NCI-H1105 (cell line): ENCODE results near the gene STIP1.

Source experiments
- DNase-seq: peaks from one replicate; lab custom pipeline; 2025; lab: John Stamatoyannopoulos, UW

The STIP1 gene

DNA sequence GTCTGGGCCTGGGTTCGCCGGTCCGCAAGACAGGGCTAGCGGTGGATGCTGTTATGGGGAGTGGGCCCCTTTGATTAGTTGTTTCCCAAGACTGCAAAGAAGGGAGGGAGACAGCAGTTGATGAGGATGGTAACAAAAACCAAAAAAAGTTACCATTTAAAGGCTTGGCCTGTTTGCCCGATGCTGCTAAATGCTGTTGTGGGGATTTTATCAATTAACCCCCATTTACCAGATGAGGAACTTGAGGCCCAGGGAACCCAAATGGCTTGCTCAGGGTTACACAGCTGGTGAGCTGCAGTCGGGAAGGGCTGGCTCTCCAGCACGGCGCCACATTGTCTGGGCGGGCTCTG, 36.7 kb downstream of the STIP1 start:
- DNase-seq = no peak

DNA sequence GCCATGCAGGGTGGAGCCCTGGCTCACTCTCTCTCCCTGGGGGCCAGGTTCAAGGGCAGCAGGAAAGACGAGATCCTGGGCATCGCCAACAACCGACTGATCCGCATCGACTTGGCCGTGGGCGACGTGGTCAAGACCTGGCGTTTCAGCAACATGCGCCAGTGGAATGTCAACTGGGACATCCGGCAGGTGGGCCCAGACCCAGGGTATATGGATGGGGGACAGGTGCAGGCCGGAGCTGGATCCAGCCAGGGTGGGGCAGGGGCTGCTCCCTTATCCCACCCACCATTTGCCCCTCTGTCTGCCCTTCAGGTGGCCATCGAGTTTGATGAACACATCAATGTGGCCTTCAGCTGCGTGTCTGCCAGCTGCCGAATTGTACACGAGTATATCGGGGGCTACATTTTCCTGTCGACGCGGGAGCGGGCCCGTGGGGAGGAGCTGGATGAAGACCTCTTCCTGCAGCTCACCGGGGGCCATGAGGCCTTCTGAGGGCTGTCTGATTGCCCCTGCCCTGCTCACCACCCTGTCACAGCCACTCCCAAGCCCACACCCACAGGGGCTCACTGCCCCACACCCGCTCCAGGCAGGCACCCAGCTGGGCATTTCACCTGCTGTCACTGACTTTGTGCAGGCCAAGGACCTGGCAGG, 37.2 kb downstream of the STIP1 start:
- no peak for DNase-seq

DNA sequence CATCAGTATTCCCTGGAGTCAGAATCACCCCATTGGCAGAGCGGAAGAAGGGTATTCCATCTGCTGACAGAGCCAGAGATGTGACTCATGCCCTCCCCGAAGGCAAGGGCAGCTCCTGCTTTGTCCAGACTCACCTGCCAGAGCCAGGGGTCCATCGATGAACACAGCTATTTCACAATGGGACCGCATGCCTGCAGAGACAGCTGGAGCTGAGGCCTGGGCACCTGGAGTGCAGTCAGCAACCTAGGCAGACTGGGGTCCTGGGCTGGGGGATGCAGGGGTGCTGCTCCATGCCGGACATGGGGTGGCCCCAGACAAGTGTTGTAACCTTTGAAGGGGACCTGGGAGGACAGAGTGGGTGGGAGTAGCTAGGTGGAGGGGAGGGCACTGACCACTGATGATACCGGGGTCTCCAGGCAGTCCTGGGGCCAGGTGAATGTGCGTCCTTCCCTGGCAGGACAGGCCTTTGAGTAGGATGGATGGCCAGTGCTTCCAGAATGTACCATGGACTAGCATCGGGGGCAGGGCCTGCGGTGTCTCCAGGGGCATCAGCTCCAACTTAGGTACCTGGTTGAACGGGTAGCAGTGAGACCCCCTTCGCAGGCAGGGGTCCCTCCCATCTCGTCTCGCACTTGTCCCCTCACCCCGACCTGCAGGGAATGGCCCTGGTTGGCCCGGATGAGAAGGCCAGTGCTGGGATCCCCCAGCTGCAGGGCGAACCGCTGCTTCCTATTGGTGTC, 38.4 kb downstream of the STIP1 start:
- DNase-seq = no peak

DNA sequence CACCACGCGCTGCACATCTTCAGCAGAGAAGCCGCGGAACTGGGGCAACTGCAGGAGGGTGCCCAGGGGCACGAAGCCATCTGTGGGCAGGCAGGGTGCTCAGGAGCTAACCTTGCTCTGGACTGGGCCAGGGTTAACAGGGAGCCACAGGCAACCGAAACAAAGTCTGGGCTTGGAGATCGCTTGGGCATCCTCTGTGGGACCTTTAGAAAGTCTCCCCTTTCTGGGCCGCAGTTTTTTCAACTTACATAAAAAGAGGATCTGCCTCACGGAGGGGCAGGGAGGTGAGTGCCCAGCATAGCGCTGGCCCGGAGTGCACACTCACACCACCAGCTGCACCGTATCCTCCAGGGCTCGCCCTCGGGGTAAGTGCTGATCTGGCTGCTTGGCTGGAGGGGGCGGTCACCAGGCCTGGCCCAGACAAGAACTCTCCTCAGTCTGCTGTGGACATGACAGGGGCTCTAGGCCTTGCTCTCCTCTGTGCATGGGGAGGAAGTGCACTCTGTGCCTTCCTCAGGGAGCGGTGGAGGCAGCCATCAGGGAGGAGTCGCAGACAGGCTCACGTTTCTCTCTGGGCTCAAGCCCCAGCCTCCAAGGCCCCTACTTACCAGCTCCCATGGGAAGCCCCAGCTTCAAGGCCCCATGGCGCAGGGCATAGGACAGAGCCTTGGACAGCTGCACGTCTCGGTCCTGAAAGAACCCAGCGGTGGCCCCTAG, 39.1 kb downstream of the STIP1 start:
- DNase-seq = no peak

DNA sequence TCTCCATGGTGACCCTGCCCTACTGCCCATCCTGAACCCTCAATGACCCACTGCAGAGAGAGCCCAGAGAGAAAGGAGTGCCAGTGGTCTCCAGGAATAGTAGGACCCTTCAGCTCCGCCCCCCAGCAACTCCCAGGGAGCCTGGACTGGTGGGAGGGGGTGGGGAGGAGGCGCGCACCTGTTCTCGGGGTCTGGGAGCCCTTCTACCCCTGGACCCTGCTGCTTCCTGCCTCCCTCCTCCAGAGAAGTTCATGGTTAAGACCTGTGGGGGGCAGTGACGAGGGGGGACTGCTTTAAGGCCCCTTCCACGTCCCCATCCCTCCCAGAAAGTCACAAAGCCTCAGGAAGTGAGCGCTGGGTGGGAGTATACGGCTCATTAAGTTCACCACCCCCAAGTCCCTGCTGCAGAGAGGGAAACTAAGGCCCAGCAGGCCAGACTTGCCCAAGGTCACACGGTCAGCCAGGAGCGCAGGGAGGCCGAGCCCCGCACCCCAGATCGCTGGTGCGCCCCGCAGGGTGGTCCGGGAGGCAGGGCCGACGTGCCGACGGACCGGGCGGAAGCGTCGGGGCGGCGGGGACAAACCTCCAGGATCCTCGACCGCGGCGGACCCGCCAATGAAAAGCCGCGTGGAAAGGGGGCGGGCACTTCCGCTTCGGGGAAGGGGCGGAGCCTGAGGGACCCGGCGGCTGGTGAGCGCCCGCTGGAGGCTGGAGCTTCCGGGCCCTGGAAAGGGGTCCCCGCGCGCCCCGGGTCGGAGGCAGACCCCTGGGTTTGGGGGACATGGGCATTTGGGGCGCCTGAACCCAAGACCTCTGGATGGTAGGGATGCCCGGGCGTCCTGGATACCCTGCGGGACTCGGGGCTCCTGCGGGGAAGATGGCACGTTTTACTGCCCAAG, 39.9 kb downstream of the STIP1 start, which contains the start of the genes NUDT22 and TRPT1:
Gene NUDT22, plus strand, starts transcription at position 667 of the 899 bp plus-strand sequence. CDS start 379 bp downstream, outside the sequence.
Gene TRPT1, minus strand, starts transcription at position 579 of the 899 bp plus-strand sequence. Its CDS starts 326 bp downstream, at position 253.
- DNase-seq = peak; percentile 81

DNA sequence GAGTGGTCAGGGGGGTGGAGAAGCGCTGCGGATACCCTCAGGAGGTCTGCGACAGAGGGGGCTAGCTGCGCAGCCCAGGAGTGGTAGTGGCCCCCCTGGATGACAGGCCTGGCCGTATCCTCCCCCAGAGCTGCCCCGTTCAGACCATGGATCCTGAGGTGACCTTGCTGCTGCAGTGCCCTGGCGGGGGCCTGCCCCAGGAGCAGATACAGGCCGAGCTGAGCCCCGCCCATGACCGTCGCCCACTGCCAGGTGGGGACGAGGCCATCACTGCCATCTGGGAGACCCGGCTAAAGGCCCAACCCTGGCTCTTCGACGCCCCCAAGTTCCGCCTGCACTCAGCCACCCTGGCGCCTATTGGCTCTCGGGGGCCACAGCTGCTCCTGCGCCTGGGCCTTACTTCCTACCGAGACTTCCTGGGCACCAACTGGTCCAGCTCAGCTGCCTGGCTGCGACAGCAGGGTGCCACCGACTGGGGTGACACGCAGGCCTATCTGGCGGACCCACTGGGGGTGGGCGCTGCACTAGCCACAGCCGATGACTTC, 40.6 kb downstream of the STIP1 start:
- peak; percentile 82 for DNase-seq

DNA sequence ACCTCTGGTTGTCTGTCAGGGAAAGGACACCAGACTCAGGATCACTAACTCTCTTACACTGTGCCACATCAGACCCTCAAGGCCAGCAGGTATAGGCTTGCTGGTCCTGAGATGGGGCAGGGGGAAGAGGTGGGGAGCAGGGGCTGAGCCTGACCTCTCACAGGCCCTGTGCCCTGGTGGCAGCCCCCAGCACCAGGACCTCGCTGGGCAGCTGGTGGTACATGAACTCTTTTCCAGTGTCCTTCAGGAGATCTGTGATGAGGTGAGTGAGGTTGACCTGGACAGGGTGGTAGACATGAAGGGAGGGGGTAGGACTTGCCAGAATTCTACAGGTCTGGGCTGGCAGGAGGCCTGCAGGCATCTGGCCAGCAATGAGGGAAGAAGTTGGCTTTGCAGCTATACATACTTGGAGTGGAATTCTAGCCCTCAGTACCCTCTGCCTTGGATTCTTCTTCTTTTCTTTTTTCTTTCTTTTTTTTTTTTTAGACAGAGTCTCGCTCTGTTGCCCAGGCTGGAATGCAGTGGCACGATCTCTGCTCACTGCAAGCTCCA, 41.5 kb downstream of the STIP1 start:
- DNase-seq = no peak

DNA sequence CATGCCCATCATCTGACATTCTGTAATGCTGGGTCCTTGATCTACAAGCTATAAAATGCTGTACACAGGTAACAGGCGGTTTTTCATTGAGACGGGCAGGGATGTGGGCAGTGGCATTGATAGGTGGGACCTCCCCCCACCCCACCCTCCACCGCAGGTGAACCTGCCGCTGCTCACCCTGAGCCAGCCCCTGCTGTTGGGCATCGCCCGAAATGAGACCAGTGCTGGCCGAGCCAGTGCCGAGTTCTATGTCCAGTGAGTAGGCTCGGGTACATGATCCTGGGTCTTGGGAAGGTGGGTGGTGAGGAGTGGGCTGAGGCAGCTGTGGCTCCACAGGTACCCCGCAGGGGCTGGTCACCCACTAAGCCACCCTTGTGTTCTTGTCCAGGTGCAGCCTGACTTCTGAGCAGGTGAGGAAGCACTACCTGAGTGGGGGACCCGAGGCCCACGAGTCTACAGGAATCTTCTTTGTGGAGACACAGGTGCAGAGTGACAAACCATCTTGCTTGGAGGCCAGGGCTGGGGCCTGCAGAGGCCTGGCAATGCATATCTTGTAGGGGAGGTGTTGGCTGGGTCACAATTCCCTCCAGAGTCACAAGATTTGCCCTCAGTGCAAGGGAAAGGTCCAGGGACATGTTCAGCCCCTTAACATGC, 43.2 kb downstream of the STIP1 start:
- DNase-seq = no peak

DNA sequence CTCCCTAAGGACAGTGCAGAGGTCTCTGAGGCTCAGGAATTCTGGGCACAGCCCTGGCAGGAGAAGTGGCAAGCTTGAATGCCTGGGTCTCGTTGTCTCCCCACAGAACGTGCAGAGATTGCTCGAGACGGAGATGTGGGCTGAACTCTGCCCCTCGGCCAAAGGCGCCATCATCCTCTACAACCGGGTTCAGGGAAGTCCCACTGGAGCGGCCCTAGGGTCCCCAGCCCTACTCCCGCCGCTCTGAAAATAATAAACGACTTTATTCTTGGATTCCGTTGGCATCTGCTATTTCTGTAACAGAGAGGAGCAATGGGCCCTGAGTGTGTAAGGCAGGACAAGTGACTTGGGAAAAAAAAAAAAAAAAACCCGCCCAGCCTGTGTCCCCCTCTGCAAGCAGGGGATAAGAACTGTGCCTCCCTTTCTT, 43.8 kb downstream of the STIP1 start:
- DNase-seq = no peak

DNA sequence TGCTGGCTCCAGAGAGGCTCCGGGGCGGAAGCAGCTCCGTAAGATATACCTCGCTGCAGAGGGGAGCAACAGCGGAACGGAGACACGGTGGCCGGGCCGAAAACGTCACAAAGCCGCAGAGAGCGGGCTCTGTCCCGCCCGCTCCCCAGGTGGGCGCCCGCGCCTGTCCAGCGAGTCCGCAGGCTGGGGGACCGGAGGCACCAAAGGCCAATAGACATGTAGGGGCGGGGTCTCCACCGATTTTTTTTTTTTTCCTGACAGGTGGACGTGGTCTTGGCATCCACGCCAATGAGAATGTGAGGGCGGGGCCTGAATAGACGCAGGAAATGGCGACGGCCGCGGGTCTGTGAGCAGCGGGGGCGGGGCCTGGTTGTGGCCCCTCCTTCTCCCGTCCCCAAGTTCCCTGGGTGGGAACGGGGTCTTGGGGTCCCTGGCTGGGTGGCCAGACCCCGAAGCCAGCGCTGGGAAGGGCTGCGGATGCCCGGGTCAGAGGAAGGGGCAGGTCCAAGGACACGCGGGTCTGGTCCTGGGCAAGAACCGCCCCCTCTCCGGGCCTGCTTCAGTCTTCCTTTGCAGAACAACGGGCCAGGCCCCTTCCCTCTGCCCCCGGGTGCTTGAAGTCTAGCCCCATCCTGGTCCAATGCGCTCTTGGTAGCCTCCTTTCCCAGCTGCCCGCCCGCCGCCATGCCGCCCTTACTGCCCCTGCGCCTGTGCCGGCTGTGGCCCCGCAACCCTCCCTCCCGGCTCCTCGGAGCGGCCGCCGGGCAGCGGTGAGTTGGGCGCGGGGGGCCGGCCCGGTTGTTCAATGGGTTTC, 44.4 kb downstream of the STIP1 start, which contains the start of gene DNAJC4:
Gene DNAJC4, plus strand, starts transcription at position 378 of the 814 bp plus-strand sequence. Its CDS starts 307 bp downstream, at position 685.
- peak; percentile 96 for DNase-seq

DNA sequence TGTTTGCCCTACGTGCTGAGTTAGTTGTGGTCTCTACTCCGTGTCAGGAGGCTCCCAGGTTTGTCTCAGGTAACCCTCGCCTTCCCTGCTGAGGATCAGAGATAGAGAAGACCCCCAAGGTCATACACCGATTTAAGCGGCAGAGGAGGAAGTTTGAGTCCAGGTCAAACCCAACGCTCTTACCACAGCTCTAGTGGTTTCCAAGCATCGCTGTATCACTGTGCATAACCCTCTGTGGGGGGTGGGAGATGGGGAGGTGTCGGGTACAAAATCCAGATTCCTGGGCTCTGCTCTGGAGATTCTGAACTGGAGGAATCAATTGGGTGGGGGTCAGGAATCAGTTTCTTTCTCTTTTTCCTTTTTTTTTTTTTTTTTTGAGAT, 45.0 kb downstream of the STIP1 start:
- DNase-seq = no peak

DNA sequence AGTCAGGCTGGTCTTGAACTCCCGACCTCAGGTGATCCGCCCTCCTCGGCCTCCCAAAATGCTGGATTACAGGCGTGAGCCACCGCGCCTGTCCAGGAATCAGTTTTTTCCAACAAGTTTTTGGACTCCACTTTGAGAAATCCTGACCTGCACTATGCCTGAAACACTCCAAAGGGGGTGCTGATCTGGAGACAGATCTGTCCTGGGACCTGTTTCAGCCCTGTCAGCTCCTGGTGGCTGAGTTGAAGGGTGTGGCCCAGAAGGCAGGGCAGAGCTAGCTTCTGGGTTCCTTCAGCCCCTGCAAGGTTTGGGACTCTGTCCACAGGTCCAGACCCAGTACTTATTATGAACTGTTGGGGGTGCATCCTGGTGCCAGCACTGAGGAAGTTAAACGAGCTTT, 45.6 kb downstream of the STIP1 start:
- DNase-seq = no peak

DNA sequence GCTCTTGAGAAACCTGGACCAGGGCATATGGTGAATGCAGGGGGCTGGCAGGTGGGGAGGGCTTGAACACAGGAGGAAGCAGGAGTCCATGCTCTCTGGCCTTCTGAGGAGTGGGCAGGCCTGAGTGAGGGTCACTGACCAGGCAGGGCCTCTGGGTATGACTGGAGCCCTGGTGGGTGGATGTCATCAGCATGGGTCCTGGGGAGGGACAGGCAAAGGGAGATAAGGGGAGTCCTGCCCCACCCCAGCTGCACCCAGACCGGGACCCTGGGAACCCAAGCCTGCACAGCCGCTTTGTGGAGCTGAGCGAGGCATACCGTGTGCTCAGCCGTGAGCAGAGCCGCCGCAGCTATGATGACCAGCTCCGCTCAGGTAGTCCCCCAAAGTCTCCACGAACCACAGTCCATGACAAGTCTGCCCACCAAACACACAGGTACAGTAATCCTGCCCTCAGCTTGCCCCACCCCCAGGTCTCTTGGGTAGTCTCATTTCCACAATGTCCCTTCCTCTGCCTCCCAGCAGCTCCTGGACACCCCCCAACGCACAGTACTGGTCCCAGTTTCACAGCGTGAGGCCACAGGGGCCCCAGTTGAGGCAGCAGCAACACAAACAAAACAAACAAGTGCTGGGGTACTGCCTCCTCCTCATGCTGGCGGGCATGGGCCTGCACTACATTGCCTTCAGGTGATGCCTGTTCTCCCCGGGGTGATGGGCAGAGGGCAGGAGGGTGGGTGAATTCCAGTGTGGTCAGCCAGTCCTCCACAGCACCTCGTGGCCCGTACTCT, 46.4 kb downstream of the STIP1 start:
- DNase-seq = no peak

DNA sequence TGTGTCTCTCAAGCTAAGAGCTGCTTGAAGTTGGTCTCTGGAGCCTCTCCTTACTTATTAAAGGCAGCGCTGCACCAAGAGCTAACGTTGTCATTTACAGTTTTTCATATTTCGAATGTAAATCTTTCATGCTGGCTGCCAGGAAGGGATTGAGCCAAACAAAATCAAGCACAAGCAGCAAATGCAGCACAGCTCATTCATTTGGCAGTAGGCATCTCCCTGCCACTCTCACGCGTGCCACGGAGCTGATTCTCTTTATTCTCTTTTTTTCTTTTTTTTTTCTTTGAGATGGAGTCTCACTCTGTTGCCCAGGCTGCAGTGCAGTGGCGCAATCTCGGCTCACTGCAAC, 47.0 kb downstream of the STIP1 start:
- DNase-seq = no peak

DNA sequence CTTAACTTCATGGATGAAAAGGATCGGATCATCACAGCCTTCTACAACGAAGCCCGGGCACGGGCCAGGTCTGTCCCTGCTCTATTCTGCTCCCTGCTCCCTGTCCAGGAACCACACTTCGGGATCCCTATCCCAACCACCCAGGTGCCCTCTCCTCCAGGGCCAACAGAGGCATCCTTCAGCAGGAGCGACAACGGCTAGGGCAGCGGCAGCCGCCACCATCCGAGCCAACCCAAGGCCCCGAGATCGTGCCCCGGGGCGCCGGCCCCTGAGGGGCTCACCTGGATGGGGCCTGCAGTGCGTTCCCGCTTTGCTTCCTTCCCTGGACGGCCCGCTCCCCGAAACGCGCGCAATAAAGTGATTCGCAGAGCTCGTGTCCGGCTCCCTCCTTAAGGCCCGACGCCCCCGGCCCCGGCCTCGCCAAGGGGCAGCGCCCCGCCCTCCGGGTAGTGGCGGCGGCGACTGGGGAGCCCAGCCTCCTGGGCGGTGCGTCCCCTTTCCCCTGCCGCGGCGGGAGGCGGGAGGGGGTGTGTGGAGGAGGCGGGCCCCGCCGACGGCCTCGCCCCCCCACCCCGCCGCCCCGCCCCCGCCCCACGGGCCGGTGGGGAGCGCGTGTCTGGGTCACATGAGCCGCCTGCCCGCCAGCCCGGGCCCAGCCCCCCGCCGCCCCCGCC, 48.1 kb downstream of the STIP1 start, which contains the start of gene VEGFB:
Gene VEGFB, plus strand, starts transcription at position 672 of the 674 bp plus-strand sequence. CDS start 250 bp downstream, outside the sequence.
- peak; percentile 52 for DNase-seq

DNA sequence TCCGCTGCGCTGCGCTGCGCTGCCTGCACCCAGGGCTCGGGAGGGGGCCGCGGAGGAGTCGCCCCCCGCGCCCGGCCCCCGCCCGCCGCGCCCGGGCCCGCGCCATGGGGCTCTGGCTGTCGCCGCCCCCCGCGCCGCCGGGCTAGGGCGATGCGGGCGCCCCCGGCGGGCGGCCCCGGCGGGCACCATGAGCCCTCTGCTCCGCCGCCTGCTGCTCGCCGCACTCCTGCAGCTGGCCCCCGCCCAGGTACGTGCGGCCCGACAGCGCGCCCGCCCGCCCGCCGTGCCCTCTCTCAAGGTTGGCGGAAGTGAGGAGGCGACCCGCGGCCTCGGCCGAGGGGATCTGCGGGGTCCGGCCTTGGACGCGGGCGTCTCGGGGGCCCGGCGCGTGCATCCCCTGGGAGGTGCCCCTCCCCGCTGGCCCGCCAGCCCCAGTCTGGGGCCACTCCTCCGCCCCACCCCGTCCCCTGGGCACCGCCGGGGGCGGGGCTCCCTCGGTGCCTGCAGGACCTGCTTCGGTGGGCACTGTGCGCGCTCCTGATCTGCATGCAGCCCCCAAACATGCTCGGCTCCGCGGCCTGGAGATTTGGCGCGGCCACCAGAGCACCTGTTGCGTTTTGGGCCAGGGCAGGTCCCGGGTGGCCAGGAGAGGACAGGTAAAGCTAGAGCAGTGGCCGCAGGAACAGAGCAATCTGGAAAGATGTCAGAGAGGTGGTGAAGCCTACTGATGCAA, 48.8 kb downstream of the STIP1 start:
- DNase-seq = peak; percentile 37

DNA sequence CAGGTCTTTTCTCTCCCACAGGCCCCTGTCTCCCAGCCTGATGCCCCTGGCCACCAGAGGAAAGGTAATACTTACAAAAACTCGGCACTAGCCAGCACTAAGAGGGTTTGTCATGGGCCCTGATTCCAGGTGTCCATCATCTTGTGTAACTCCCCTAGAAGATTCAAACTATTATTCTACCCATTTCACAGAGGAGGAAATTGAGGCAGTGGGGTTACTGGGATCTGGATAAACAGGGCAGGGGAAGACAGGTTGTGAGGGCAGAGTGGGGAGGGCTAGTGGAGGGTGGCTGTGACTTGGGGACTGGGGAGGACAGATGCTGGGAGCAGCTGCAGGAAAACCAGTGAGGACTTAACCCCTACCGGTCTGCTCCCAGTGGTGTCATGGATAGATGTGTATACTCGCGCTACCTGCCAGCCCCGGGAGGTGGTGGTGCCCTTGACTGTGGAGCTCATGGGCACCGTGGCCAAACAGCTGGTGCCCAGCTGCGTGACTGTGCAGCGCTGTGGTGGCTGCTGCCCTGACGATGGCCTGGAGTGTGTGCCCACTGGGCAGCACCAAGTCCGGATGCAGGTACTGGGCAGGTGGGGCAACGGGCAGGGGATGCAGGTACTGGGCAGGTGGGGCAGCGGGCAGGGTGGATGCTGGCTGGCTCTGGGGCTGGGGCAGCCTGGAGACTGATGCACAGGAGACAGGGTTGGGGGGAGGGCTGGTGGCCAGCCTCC, 49.6 kb downstream of the STIP1 start:
- DNase-seq = no peak
